H1 (cell line): ENCODE data around the gene CYTL1. TPM values are rescaled to one million over a fixed set of nuclear protein-coding genes. Genes with fewer than 3 reads are reported as not detected.

Experiments used
- CTCF ChIA-PET: fragments of 300-600 bp; sonication (Branson Sonifier 250); formaldehyde crosslinking; loops from one replicate; lab custom pipeline; 2021; ENCODE audit not compliant: partially characterized antibody; lab: Charles Lee
- POLR2A ChIA-PET: fragments of 300-600 bp; sonication (Branson Sonifier 250); formaldehyde crosslinking; loops from one replicate; lab custom pipeline; 2021; ENCODE audit warnings: inconsistent platforms; ENCODE audit not compliant: partially characterized antibody; lab: Charles Lee
- DNase-seq, 2 experiments: peaks; one replicate each; pipeline versions ENCODE4 v3.0.0 to v3.0.0-alpha.2; 2010 to 2022; ENCODE audit warnings: low spot score in 2 of 2, low read depth in 1 of 2, mixed read lengths in 1 of 2
- FAIRE-seq: peaks from 2 replicates; lab custom pipeline; 2011; peaks lifted over from hg19 to GRCh38; lab: Jason Lieb, UNC
- H2AFZ ChIP-seq: 2 replicates; pipeline ENCODE4 v1.8.1; 2012; ENCODE audit warnings: low read length, inconsistent platforms
- H2AK5ac ChIP-seq: 2 replicates; pipeline ENCODE4 v1.6.1; 2013; ENCODE audit warnings: low read depth, low read length
- H2BK120ac ChIP-seq: replicated peaks from 2 replicates; pipeline ENCODE3; 2013; ENCODE audit warnings: low read depth, low read length, inconsistent platforms
- H2BK12ac ChIP-seq: 2 replicates; pipeline ENCODE4 v1.6.1; 2013; ENCODE audit warnings: low read depth, low read length
- H2BK15ac ChIP-seq: 2 replicates; pipeline ENCODE4 v1.6.1; 2013; ENCODE audit warnings: low read length
- H2BK20ac ChIP-seq: 2 replicates; pipeline ENCODE4 v1.6.1; 2013; ENCODE audit warnings: low read length
- H2BK5ac ChIP-seq: 2 replicates; pipeline ENCODE4 v1.6.1; 2013; ENCODE audit warnings: low read depth, low read length
- H3K14ac ChIP-seq: 2 replicates; pipeline ENCODE4 v1.6.1; 2013; ENCODE audit warnings: inconsistent platforms; ENCODE audit not compliant: insufficient read length
- H3K18ac ChIP-seq: 2 replicates; pipeline ENCODE4 v1.6.1; 2013; ENCODE audit warnings: low read length; ENCODE audit errors: extremely low read depth
- H3K23ac ChIP-seq: 2 replicates; pipeline ENCODE4 v1.6.1; 2013; ENCODE audit warnings: inconsistent platforms; ENCODE audit not compliant: insufficient read length
- H3K23me2 ChIP-seq: 2 replicates; pipeline ENCODE4 v1.6.1; 2013; ENCODE audit warnings: low read depth, low read length
- H3K27ac ChIP-seq: 2 replicates; pipeline ENCODE4 v1.6.1; 2011; ENCODE audit warnings: low read depth, low read length, inconsistent platforms
- H3K27me3 ChIP-seq, 4 experiments: replicated peaks in 1 of 4; 1 replicate in 1 of 4; 2 replicates in 3 of 4; pipeline versions ENCODE4 v1.6.1 to v1.8.1; 2011 to 2013; ENCODE audit warnings: low read length in 3 of 4, mild to moderate bottlenecking in 3 of 4, inconsistent platforms in 2 of 4, mixed read lengths in 2 of 4, moderate library complexity in 1 of 4; ENCODE audit not compliant: control insufficient read depth in 3 of 4, insufficient read depth in 3 of 4; ENCODE audit errors: extremely low read depth in 1 of 4
- H3K36me3 ChIP-seq, 4 experiments: 2 replicates each; pipeline versions ENCODE4 v1.6.1 to v1.8.1; 2011 to 2013; ENCODE audit warnings: mild to moderate bottlenecking in 4 of 4, low read length in 3 of 4, moderate library complexity in 2 of 4, control low read depth in 1 of 4, inconsistent platforms in 1 of 4; ENCODE audit not compliant: insufficient read depth in 4 of 4, control insufficient read depth in 2 of 4
- H3K4ac ChIP-seq: replicated peaks from 2 replicates; pipeline ENCODE3; 2013; ENCODE audit warnings: low read length, low read depth, mixed read lengths, inconsistent platforms; ENCODE audit not compliant: insufficient read length
- H3K4me1 ChIP-seq, 4 experiments: replicated peaks in 1 of 4; 1 replicate in 1 of 4; 2 replicates in 3 of 4; pipeline versions ENCODE4 v1.6.1 to v1.8.1; 2011 to 2013; ENCODE audit warnings: low read length in 3 of 4, inconsistent platforms in 2 of 4, mixed read lengths in 1 of 4; ENCODE audit not compliant: insufficient read depth in 4 of 4, control insufficient read depth in 3 of 4
- H3K4me2 ChIP-seq, 2 experiments: 2 replicates each; pipeline versions ENCODE4 v1.6.1 to v1.8.1; 2011 to 2013; ENCODE audit warnings: low read depth in 2 of 2, low read length in 2 of 2, control low read depth in 1 of 2, inconsistent platforms in 1 of 2, mild to moderate bottlenecking in 1 of 2; ENCODE audit not compliant: insufficient read depth in 1 of 2
- H3K4me3 ChIP-seq, 4 experiments: fragments of 200-600, 300-600 bp in 1 of 4; sonication (generic), shearing (Covaris generic), sonication (Bioruptor Twin) in 1 of 4; 2 replicates each; pipeline versions ENCODE4 v1.5.1 to v1.8.1; 2011 to 2016; ENCODE audit warnings: low read length in 4 of 4, low read depth in 3 of 4, control low read depth in 2 of 4, inconsistent platforms in 2 of 4, mild to moderate bottlenecking in 2 of 4, mixed read lengths in 1 of 4, moderate library complexity in 1 of 4; ENCODE audit not compliant: insufficient read depth in 2 of 4; ENCODE audit errors: extremely low read depth in 1 of 4
- H3K56ac ChIP-seq: replicated peaks from 2 replicates; pipeline ENCODE3; 2013; ENCODE audit warnings: low read depth, mild to moderate bottlenecking, mixed read lengths, low read length, inconsistent platforms; ENCODE audit not compliant: insufficient read length
- H3K79me1 ChIP-seq: 2 replicates; pipeline ENCODE4 v1.6.1; 2013; ENCODE audit warnings: low read depth, low read length, control low read depth
- H3K79me2 ChIP-seq, 2 experiments: 2 replicates each; pipeline versions ENCODE4 v1.6.1 to v1.8.1; 2012 to 2013; ENCODE audit warnings: low read length in 2 of 2, mild to moderate bottlenecking in 2 of 2, inconsistent platforms in 1 of 2; ENCODE audit not compliant: insufficient read depth in 2 of 2, control insufficient read depth in 1 of 2
- H3K9ac ChIP-seq, 4 experiments: replicated peaks in 1 of 4; 1 replicate in 1 of 4; 2 replicates in 3 of 4; pipeline versions ENCODE4 v1.6.1 to v1.8.1; 2011 to 2013; ENCODE audit warnings: low read depth in 3 of 4, low read length in 3 of 4, control low read depth in 2 of 4, mild to moderate bottlenecking in 2 of 4, moderate library complexity in 2 of 4, inconsistent platforms in 1 of 4; ENCODE audit errors: extremely low read depth in 1 of 4
- H3K9me3 ChIP-seq, 2 experiments: 2 replicates each; pipeline versions ENCODE4 v1.6.1 to v1.8.1; 2012 to 2013; ENCODE audit warnings: mild to moderate bottlenecking in 2 of 2, moderate library complexity in 2 of 2, control low read depth in 1 of 2, inconsistent platforms in 1 of 2, low read depth in 1 of 2, low read length in 1 of 2, mixed read lengths in 1 of 2; ENCODE audit not compliant: insufficient read depth in 2 of 2
- H4K20me1 ChIP-seq, 2 experiments: replicated peaks in 1 of 2; 2 replicates each; pipeline versions ENCODE3 to v1.8.1; 2011 to 2013; ENCODE audit warnings: inconsistent platforms in 2 of 2, low read length in 2 of 2, mild to moderate bottlenecking in 1 of 2; ENCODE audit not compliant: insufficient read depth in 2 of 2, control insufficient read depth in 1 of 2
- H4K5ac ChIP-seq: 2 replicates; pipeline ENCODE4 v1.6.1; 2013; ENCODE audit warnings: low read length, low read depth, mixed read lengths, inconsistent platforms; ENCODE audit not compliant: insufficient read length
- H4K8ac ChIP-seq: 2 replicates; pipeline ENCODE4 v1.8.0; 2013; ENCODE audit warnings: mild to moderate bottlenecking, moderate library complexity, low read length, inconsistent platforms; ENCODE audit not compliant: insufficient read depth; ENCODE audit errors: extremely low read depth
- H4K91ac ChIP-seq: replicated peaks from 2 replicates; pipeline ENCODE3; 2013; ENCODE audit warnings: low read length, mixed read lengths, inconsistent platforms; ENCODE audit not compliant: insufficient read length
- CBX5 ChIP-seq: fragments of 300-800, 300-1000 bp; sonication (generic); IDR thresholded peaks from 2 replicates; pipeline ENCODE4 v1.7.1; 2016; ENCODE audit warnings: antibody characterized with exemption, low read length, low read depth
- EZH2 ChIP-seq: fragments of 200-600 bp; sonication (generic); IDR thresholded peaks from 2 replicates; pipeline ENCODE4 v1.7.1; 2012; ENCODE audit warnings: low read depth, mild to moderate bottlenecking, moderate library complexity, low read length, inconsistent platforms; ENCODE audit not compliant: severe bottlenecking
- JUN ChIP-seq: IDR thresholded peaks from 2 replicates; pipeline ENCODE4 v1.6.1; 2011; ENCODE audit warnings: low read depth, mild to moderate bottlenecking, improper control_type of control experiment, low read length
- KDM1A ChIP-seq: fragments of 200-600, 300-600 bp; sonication (generic); IDR thresholded peaks from 2 replicates; pipeline ENCODE4 v1.7.1; 2016; ENCODE audit warnings: mild to moderate bottlenecking, low read length, borderline replicate concordance
- MAX ChIP-seq: IDR thresholded peaks from 2 replicates; pipeline ENCODE4 v1.6.1; 2012; ENCODE audit warnings: inconsistent platforms
- NANOG ChIP-seq: IDR thresholded peaks from 2 replicates; pipeline ENCODE4 v1.6.1; 2011; ENCODE audit warnings: low read length, low read depth, mild to moderate bottlenecking, inconsistent platforms; ENCODE audit not compliant: insufficient read depth, poor library complexity, severe bottlenecking
- POLR2A ChIP-seq, 2 experiments: IDR thresholded peaks; 1 replicate in 1 of 2; 2 replicates in 1 of 2; pipeline ENCODE4 v1.6.1; 2011; ENCODE audit warnings: low read depth in 2 of 2, low read length in 2 of 2, mild to moderate bottlenecking in 2 of 2; ENCODE audit errors: control extremely low read depth in 1 of 2
- RBBP5 ChIP-seq: IDR thresholded peaks from 2 replicates; pipeline ENCODE4 v1.7.1; 2012; ENCODE audit warnings: low read depth, mild to moderate bottlenecking, inconsistent platforms, low read length, moderate library complexity, borderline replicate concordance
- RFX5 ChIP-seq: IDR thresholded peaks from 2 replicates; pipeline ENCODE4 v1.6.1; 2011; ENCODE audit warnings: low read depth, low read length, improper control_type of control experiment, borderline replicate concordance
- SAP30 ChIP-seq: fragments of 300-600 bp; sonication (generic); IDR thresholded peaks from 2 replicates; pipeline ENCODE4 v1.7.1; 2012; ENCODE audit warnings: low read length, moderate library complexity, mild to moderate bottlenecking, inconsistent platforms; ENCODE audit not compliant: insufficient read depth, insufficient replicate concordance
- TAF1 ChIP-seq: IDR thresholded peaks from 2 replicates; pipeline ENCODE4 v1.6.1; 2011; ENCODE audit warnings: mild to moderate bottlenecking, low read depth, low read length
- TCF12 ChIP-seq: IDR thresholded peaks from 2 replicates; pipeline ENCODE4 v1.6.1; 2011; ENCODE audit warnings: low read depth, mild to moderate bottlenecking, low read length
- WGBS, 2 experiments: shearing (Covaris generic) in 1 of 2; methylation state at CpG; one replicate each; pipeline versions ENCODE4 v1.1.6 to v1.1.7; 2013 to 2015; ENCODE audit warnings: low lambda C conversion rate in 2 of 2, mixed read lengths in 2 of 2, inconsistent platforms in 1 of 2, low coverage in 1 of 2, missing lambda C conversion rate in 1 of 2; ENCODE audit not compliant: insufficient replicate concordance in 2 of 2, insufficient coverage in 1 of 2, insufficient read length in 1 of 2; ENCODE audit errors: extremely low coverage in 1 of 2, missing lambda C conversion rate in 1 of 2; 5-methylcytosine and 5-hydroxymethylcytosine counted together
- polyA plus RNA-seq, 7 experiments: library from polyadenylated mRNA; depleted of rRNA in 3 of 7; stranded (reverse) in 5 of 7; unstranded in 2 of 7; fragments of >200 nt in 5 of 7; fragments of 200-250 nt in 2 of 7; gene quantifications; 1 replicate in 5 of 7; 2 replicates in 1 of 7; 4 replicates in 1 of 7; pipeline versions ENCODE4 v1.2.1 to v1.2.3, GENCODE V29; 2011 to 2013; ENCODE audit warnings: missing spikeins in 2 of 7, mixed read lengths in 2 of 7
- total RNA-seq: library from RNA; stranded (reverse); fragmentation: NEBNext Ultra II Directional; extraction: Animal tissue kit (Norgen Biotek cat#: 25700); gene quantifications from 2 replicates; pipeline ENCODE4 v1.2.1, GENCODE V29; 2021

CYTL1 gene
- total and polyA plus RNA-seq, 2 of the 8 experiments (the other 6 are each of a cell fraction or from before 2014, with no cell fraction given), result 8.6 to 9.8 TPM

DNA sequence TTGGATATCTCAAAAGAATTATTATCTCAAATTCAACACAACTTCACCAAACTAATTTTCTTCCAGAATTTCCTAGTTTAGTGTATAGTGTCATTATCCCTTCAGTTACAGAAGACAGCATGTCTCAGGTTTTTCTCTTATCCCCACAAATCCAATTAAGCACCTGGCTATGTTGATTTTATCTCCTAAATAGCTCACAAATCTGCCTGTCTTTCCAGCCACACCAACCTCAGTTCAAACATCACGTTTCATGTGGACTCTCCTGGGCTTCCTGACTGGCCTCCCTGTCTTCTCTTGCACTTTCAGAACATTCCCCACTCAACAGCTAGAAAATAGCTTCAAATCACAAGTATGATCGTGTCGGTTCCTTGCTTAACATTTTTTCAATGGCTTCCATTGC, 46.8 kb upstream of the CYTL1 start:
- no peak overlapping the region for H3K4ac ChIP-seq
- no peaks in the 10 kb centered on the region for H3K36me3 ChIP-seq
- H4K91ac ChIP-seq, result no peak overlapping the region
- H3K56ac ChIP-seq, result no peak overlapping the region
- DNase-seq, result no peak
- H3K14ac ChIP-seq, result no peak overlapping the region
- ChIA-PET POLR2A (no interaction called here), CTCF (interaction anchor here (0.6 to 1.6 kb wide), 3 partner anchors 9 to 925 kb away, joined by 3 to 6 read pairs (median 5); no protein-coding TSS in a partner anchor)
- no peaks in the 10 kb centered on the region for H3K23me2 ChIP-seq
- no peak overlapping the region for H3K9ac ChIP-seq
- no peak overlapping the region for H2BK15ac ChIP-seq
- no peak overlapping the region for H2BK12ac ChIP-seq
- H3K4me3 ChIP-seq, result no peak overlapping the region
- no peak overlapping the region for H2BK5ac ChIP-seq
- no peak overlapping the region for H3K27ac ChIP-seq
- no peak overlapping the region for H2BK120ac ChIP-seq
- no peak overlapping the region for H2AFZ ChIP-seq
- no peak overlapping the region for H4K5ac ChIP-seq
- no peak for FAIRE-seq
- H3K27me3 ChIP-seq, result no peaks in the 10 kb centered on the region
- H3K23ac ChIP-seq, result no peak overlapping the region
- H3K4me2 ChIP-seq, result no peak overlapping the region
- H3K79me1 ChIP-seq, result no peaks in the 10 kb centered on the region
- WGBS, 2 experiments, result 83% methylated on average over 3 of the region's 3 CpGs; no CpG with 5 or more reads in 1 of the 2 experiments
- no peak overlapping the region for H2AK5ac ChIP-seq
- H4K20me1 ChIP-seq, result no peaks in the 10 kb centered on the region
- H3K9me3 ChIP-seq, result peaks cover 4 to 9% of the 10 kb centered on the region in 2 experiments; a peak in 2 of 4 replicates
- no peak overlapping the region for H4K8ac ChIP-seq
- H3K4me1 ChIP-seq, result peaks cover 0 to 4% (median 0%) of the 10 kb centered on the region in 4 experiments; a peak in 1 of 7 replicates
- H2BK20ac ChIP-seq, result no peak overlapping the region
- H3K79me2 ChIP-seq, result no peaks in the 10 kb centered on the region
- no peak overlapping the region for H3K18ac ChIP-seq
- no peak for TF ChIP-seq RBBP5
- no peak for TF ChIP-seq KDM1A
- no peak for TF ChIP-seq CBX5
- TF ChIP-seq RFX5, result no peak
- no peak for TF ChIP-seq TAF1
- no peak for TF ChIP-seq TCF12
- TF ChIP-seq MAX, result no peak
- TF ChIP-seq JUN, result no peak
- no peak for TF ChIP-seq NANOG
- TF ChIP-seq EZH2, result no peak
- TF ChIP-seq POLR2A (IDR thresholded peaks at IDR 0.05; ENCODE audit: control extremely low read depth in 1 of 2, low read depth in 2 of 2, low read length in 2 of 2), result no peak
- no peak for TF ChIP-seq SAP30
